ENCODE measurements around the gene TNRC6C. TPM values are rescaled to one million over a fixed set of nuclear protein-coding genes. Genes with fewer than 3 reads are reported as not detected.

Gene TNRC6C
- total and polyA plus RNA-seq, 2 experiments from 2014 or later: 10.1 to 16.6 TPM

GRCh38 chr17:78020717-78021108 lies 62.2 kb downstream of the TNRC6C start:
- H3K27me3 Mint-ChIP-seq (ENCODE audit: insufficient read depth, low read depth, poor library complexity): no peaks in the 10 kb centered on the region
- Histone ChIP-seq H3K4me2 (no peak overlapping the region), H2AFZ (no peak overlapping the region), H4K20me1 (replicated peaks; ENCODE audit: insufficient read depth) (no peaks in the 10 kb centered on the region; the same call in 1 of the 2 replicates), H3K4me1 (ENCODE audit: insufficient read depth) (peaks cover 6% of the 10 kb centered on the region; the same call in 1 of the 2 replicates), H3K4me3 (no peak overlapping the region), H3K27ac (ENCODE audit: low read depth) (no peak overlapping the region), H3K9me2 (ENCODE audit: insufficient read depth) (no peaks in the 10 kb centered on the region), H3F3A (replicated peaks; ENCODE audit: low read depth) (no peaks in the 10 kb centered on the region), H3K27me3 (ENCODE audit: insufficient read depth) (no peaks in the 10 kb centered on the region), H3K79me2 (replicated peaks; ENCODE audit: insufficient read depth) (no peaks in the 10 kb centered on the region), H3K36me3 (ENCODE audit: insufficient read depth) (no peaks in the 10 kb centered on the region)
- H3K4me3 Mint-ChIP-seq: no peak overlapping the region
- TF ChIP-seq, protein P1, sequence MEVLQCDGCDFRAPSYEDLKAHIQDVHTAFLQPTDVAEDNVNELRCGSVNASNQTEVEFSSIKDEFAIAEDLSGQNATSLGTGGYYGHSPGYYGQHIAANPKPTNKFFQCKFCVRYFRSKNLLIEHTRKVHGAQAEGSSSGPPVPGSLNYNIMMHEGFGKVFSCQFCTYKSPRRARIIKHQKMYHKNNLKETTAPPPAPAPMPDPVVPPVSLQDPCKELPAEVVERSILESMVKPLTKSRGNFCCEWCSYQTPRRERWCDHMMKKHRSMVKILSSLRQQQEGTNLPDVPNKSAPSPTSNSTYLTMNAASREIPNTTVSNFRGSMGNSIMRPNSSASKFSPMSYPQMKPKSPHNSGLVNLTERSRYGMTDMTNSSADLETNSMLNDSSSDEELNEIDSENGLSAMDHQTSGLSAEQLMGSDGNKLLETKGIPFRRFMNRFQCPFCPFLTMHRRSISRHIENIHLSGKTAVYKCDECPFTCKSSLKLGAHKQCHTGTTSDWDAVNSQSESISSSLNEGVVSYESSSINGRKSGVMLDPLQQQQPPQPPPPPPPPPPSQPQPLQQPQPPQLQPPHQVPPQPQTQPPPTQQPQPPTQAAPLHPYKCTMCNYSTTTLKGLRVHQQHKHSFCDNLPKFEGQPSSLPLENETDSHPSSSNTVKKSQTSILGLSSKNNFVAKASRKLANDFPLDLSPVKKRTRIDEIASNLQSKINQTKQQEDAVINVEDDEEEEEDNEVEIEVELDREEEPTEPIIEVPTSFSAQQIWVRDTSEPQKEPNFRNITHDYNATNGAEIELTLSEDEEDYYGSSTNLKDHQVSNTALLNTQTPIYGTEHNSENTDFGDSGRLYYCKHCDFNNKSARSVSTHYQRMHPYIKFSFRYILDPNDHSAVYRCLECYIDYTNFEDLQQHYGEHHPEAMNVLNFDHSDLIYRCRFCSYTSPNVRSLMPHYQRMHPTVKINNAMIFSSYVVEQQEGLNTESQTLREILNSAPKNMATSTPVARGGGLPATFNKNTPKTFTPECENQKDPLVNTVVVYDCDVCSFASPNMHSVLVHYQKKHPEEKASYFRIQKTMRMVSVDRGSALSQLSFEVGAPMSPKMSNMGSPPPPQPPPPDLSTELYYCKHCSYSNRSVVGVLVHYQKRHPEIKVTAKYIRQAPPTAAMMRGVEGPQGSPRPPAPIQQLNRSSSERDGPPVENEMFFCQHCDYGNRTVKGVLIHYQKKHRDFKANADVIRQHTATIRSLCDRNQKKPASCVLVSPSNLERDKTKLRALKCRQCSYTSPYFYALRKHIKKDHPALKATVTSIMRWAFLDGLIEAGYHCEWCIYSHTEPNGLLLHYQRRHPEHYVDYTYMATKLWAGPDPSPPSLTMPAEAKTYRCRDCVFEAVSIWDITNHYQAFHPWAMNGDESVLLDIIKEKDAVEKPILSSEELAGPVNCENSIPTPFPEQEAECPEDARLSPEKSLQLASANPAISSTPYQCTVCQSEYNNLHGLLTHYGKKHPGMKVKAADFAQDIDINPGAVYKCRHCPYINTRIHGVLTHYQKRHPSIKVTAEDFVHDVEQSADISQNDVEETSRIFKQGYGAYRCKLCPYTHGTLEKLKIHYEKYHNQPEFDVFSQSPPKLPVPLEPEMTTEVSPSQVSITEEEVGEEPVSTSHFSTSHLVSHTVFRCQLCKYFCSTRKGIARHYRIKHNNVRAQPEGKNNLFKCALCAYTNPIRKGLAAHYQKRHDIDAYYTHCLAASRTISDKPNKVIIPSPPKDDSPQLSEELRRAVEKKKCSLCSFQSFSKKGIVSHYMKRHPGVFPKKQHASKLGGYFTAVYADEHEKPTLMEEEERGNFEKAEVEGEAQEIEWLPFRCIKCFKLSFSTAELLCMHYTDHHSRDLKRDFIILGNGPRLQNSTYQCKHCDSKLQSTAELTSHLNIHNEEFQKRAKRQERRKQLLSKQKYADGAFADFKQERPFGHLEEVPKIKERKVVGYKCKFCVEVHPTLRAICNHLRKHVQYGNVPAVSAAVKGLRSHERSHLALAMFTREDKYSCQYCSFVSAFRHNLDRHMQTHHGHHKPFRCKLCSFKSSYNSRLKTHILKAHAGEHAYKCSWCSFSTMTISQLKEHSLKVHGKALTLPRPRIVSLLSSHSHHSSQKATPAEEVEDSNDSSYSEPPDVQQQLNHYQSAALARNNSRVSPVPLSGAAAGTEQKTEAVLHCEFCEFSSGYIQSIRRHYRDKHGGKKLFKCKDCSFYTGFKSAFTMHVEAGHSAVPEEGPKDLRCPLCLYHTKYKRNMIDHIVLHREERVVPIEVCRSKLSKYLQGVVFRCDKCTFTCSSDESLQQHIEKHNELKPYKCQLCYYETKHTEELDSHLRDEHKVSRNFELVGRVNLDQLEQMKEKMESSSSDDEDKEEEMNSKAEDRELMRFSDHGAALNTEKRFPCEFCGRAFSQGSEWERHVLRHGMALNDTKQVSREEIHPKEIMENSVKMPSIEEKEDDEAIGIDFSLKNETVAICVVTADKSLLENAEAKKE (CRISPR knock-in tag; IDR thresholded peaks at IDR 0.05): no peak
- TF ChIP-seq, protein P2, sequence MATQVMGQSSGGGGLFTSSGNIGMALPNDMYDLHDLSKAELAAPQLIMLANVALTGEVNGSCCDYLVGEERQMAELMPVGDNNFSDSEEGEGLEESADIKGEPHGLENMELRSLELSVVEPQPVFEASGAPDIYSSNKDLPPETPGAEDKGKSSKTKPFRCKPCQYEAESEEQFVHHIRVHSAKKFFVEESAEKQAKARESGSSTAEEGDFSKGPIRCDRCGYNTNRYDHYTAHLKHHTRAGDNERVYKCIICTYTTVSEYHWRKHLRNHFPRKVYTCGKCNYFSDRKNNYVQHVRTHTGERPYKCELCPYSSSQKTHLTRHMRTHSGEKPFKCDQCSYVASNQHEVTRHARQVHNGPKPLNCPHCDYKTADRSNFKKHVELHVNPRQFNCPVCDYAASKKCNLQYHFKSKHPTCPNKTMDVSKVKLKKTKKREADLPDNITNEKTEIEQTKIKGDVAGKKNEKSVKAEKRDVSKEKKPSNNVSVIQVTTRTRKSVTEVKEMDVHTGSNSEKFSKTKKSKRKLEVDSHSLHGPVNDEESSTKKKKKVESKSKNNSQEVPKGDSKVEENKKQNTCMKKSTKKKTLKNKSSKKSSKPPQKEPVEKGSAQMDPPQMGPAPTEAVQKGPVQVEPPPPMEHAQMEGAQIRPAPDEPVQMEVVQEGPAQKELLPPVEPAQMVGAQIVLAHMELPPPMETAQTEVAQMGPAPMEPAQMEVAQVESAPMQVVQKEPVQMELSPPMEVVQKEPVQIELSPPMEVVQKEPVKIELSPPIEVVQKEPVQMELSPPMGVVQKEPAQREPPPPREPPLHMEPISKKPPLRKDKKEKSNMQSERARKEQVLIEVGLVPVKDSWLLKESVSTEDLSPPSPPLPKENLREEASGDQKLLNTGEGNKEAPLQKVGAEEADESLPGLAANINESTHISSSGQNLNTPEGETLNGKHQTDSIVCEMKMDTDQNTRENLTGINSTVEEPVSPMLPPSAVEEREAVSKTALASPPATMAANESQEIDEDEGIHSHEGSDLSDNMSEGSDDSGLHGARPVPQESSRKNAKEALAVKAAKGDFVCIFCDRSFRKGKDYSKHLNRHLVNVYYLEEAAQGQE (IDR thresholded peaks at IDR 0.05; ENCODE audit: unreplicated experiment): no peak
- TF ChIP-seq CREB1 (CRISPR knock-in tag; IDR thresholded peaks at IDR 0.05; ENCODE audit: low read depth): no peak
- no peak for TF ChIP-seq JUNB (IDR thresholded peaks at IDR 0.05; ENCODE audit: unreplicated experiment)
- no peak for TF ChIP-seq EZH2 (IDR thresholded peaks at IDR 0.05; ENCODE audit: low read depth, unreplicated experiment)
- TF ChIP-seq ZNF331 (CRISPR knock-in tag; IDR thresholded peaks at IDR 0.05; ENCODE audit: low read depth): no peak
- TF ChIP-seq, protein P3, sequence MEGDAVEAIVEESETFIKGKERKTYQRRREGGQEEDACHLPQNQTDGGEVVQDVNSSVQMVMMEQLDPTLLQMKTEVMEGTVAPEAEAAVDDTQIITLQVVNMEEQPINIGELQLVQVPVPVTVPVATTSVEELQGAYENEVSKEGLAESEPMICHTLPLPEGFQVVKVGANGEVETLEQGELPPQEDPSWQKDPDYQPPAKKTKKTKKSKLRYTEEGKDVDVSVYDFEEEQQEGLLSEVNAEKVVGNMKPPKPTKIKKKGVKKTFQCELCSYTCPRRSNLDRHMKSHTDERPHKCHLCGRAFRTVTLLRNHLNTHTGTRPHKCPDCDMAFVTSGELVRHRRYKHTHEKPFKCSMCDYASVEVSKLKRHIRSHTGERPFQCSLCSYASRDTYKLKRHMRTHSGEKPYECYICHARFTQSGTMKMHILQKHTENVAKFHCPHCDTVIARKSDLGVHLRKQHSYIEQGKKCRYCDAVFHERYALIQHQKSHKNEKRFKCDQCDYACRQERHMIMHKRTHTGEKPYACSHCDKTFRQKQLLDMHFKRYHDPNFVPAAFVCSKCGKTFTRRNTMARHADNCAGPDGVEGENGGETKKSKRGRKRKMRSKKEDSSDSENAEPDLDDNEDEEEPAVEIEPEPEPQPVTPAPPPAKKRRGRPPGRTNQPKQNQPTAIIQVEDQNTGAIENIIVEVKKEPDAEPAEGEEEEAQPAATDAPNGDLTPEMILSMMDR (conservative IDR thresholded peaks at IDR 0.05; ENCODE audit: low read depth in 2 of 2): no peak
- no peaks in the 10 kb centered on the region for H3K9me3 Mint-ChIP-seq
- H3K36me3 Mint-ChIP-seq (ENCODE audit: low read depth): no peaks in the 10 kb centered on the region; the same call in 2 of the 3 replicates
- no peak for DNase-seq (ENCODE audit: low spot score)
- no peak for ATAC-seq
- H3K4me1 Mint-ChIP-seq: peaks cover 15% of the 10 kb centered on the region; the same call in 2 of the 3 replicates
- H3K27ac Mint-ChIP-seq: no peak overlapping the region

Measured in GM23338 (cell line).